HG03039 (cell line): ENCODE results near the gene KIFC3.
"Not testable (repeated sequence)": the region's sequence is repeated elsewhere in the genome, so short reads cannot be mapped to it uniquely, and the experiment has no call there.

Source experiments
- ATAC-seq: cut with Tn5 transposase; IDR thresholded peaks from one replicate; pipeline ENCODE4 v1.9.1; 2021; ENCODE audit warnings: mild to moderate bottlenecking, moderate library complexity; ENCODE audit not compliant: unreplicated experiment

The KIFC3 gene

DNA sequence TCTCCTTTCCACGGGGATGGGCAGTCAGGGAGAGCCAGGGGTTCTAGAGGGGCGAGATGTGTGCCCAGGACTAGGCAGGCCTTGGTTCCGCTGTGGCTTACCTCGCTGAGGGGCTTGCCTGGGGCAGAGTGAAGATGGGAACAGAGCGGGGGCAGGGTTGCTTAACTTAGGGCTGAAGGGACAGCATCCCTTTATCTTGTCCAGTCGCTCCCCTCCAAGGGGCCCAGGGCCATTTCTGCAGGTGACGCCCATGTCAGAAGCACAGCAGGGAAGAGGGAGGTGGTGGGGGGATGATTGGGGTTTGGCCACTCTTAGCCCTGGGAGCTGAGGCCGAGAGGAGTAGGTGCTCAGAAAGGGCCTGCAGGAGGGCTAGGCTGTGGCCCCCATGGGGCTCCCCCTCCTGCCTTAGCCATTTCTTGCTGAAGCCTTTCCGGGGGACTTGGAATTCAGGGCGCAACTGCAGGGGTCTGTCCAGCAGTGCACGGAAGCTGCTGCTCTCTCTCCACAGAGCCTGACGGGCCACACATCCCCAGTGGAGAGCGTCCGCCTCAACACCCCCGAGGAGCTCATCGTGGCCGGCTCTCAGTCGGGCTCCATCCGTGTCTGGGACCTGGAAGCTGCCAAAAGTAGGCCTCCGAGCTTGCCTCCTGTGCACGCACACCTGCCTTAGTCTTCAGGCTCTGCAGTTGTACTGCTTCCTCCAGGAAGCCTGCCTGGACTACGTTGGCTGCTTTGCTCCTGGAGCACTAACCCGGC, 58.2 kb downstream of the KIFC3 start:
- no peak for ATAC-seq

DNA sequence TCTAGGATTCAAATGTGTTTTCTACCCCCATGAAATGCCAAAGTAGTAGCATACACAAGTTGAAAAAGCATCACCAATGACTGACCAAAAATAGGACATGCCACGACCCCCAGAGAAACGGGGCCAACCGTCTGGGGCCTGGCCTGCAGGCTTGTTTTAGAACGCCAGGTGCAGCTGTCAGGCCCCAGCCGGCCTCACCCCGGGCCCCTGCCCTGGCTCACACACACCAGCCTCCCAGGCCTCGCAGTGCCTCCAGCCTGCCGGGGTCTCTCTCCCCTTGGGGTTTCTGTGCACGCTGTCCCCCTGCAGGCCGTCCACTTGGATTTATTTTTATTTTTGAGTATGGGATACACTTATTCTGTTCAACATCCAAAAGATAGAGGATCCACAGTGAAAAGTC, 58.8 kb downstream of the KIFC3 start:
- ATAC-seq, result no peak

GRCh38 chr16:57742543-57742942, 59.7 kb downstream of the KIFC3 start:
- no peak for ATAC-seq

DNA sequence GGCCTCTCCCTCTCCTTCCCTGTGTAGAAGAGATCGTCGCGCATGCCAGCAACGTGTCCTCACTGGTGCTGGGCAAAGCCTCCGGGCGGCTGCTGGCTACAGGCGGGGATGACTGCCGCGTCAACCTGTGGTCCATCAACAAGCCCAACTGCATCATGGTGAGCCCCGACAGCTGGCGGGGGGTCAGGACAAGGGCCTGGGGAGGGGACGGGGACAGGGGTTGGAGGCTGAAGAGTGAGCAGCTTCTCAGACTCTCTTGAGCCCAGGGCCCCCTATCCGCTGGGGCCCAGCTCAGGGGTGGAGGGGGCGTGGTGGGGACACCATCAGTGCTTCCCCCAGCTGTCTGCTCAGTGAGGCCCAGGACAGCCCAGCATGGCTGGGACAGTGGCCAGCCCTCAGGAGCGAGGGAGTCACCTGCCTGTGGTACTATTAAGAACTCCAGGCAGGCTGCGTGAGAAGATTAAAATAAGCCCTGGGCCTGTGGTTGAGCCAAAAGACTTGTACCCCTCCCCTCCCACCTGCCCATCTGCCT, 60.6 kb downstream of the KIFC3 start:
- ATAC-seq, result no peak

DNA sequence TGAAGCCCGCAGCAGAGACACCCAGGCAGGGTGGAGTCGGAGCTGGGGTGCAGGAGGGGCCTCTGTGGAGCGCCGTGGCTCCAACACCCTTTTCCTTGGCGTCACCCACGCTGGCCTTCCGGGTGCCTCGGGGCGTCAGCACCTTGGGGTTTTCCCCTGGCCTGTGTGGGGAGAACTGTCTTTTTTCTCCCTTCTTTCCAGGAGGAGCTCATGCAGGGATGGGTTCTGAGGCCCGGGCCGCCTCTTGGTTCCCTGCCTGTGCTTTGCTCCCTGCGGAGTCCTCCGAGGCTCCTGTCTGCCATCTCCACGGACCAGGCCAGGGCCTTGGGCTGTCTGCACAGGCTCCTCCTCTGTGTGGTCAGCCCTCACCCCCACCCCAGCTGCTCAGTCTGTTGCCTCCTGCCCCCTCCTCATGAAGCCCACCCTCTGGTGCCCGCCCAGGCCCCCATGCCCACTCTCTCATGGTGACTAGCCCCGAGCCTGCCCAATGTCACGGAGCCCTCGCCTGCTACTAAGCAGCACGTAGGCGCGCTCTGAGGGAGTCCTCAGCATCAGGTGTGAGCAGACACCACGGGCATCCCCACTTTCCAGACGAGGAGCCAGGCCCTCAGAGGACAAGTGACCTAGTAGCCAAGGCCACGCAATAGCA, 61.7 kb downstream of the KIFC3 start:
- no peak for ATAC-seq

DNA sequence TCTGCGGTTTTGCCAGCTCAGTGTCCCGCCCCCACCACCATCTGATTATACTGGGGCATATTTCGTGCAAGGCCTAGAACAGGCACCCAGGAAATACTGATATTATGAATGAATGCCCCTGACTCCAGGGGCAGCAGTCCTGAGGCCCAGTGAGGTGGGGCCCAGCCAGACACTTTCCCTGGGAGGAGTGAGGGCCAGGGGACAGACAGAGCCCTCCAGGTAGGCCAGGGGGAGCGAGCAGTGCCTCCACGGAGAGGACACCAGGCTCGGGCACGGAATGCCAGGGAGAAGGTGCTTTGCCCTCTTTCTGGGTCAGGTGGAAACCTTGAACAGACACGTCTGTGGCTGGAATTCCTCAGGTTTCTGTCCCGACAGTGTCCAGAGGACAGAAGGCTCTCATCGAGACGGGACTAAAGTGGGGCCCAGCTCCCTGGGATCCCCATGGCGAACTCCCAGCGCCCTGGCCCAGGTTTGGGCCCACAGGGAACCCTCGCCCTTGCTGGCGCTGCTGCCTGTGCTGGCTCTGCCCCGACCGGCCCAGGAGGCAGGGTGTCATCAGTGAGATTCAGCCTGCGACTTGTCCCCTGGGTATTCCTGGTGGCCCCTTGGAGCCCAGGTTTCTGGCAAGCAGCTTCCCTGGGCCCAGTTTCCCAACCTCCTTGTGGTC, 62.4 kb downstream of the KIFC3 start:
- no peak for ATAC-seq

- ATAC-seq, result no peak
Measured at GRCh38 chr16:57738844-57739243, 63.4 kb downstream of the KIFC3 start.

DNA sequence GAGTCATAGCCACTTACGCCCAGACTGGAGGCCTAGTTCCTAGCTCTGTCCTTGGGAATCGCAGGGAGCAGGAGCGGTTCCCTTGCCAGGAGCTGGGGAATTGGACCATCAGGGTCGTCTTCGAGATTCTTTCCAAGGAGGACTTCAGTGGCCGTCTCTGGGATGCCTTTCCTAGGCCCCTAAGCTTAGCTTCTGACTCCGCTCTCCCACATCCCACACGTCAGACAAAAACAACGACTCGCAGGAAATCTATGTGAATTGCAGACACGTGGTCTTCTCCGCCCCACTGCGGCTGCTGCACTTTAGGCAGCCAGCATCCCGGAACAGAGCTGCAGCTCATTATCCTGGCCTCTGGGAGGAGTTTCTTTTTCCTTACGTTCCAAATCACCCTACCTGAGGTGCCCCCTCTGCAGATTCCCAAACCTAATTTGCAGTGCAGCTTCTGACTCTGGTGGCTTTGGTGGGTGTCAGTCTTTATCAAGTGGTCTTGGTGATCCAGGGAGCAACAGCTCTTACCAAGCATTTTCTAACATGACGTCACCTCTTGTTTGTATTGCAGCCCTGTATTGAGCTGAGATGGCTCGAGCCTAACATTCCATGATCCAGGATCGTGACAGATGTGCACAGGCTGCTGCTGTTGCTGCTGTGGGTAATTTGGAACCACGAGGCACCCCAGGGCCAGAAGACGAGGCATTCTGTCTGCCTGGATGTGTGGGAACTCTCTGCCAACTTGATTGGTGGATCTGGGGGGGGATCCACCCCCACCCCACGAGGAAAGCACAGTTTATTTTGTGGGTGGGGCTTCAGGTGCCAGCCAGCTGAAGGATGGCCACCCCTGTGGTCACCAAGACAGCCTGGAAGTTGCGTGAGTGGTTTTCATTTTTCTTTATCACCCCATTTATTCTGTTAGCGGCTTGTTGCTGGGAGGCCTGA, 65.6 kb downstream of the KIFC3 start:
- no peak for ATAC-seq

DNA sequence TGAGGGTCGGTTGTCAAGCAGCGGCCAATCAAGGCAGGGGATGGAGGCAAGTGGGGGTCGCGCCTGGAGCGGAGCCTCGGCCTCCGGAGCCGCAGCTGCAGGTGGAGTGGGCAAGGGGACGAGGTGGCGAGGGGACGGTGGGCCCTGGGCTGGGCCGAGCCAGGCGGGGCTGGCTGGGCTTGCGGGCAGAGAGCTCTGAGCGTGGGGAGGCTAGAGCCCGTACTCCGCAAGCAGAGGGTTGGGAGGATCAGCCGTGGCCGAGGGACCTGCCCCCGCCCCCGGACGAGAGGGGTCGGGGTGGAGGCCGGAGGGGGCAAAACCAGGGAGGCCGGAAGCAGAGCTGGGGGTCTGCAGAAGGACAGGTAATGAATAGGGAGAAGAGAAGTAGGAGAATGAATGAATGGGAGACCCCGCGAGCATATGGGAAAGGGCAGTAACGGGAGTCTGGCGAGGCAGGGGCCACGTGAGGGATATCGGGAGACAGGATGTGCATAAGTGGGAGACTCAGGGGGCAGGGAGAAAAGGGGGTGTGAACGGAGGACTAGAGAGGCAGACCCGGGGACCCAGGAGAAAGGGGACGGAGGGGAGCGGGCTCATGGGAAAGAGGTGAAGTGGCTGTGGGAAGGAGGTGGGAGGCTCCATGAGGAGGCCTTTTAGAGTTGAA, 66.4 kb downstream of the KIFC3 start, which contains the start of gene KATNB1:
KATNB1 (plus strand) TSS at position 16 of the 664 bp plus-strand sequence. CDS start 1,474 bp downstream, outside the sequence.
- ATAC-seq, result no peak

DNA sequence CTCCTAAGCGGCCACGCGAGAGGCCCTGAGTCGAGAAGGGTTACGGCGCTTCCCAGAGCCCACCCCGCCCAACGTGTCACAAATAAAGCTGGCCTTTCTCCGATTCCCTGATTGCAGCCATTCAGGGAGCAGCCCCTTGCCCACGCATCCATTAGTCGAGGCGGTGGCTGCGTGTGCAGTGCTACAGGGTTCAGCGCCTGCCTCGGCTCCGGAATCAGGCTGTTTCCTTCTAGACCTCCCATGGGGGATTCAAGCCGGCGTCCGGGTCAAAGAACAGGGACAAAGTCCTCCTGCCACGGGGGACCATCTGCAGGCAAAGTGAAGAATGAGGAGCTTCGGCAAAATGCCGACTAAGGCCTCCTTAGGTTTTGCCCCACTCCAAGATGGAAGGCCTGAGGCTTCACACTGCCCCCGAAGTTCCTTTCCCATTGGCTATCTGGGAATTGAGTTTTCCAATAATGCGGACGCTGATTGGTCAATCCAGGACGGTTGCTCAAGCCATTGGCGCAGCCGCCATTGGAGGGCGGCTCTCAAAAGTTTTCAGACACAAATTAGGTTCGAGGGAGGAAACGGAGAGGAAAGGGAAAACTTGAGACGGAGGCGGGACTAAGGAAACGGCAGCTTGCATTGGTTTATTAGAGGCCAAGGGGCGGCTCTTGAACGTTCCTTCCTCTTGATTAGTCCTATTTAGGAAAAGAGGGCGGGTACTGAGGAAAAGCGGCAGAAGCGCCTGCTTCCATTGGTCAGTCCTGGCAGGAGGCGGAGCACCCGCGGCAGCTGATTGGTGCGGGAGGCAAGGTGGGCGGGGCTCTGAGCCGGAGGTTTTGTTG, 67.2 kb downstream of the KIFC3 start:
- ATAC-seq, result peak; percentile 89

DNA sequence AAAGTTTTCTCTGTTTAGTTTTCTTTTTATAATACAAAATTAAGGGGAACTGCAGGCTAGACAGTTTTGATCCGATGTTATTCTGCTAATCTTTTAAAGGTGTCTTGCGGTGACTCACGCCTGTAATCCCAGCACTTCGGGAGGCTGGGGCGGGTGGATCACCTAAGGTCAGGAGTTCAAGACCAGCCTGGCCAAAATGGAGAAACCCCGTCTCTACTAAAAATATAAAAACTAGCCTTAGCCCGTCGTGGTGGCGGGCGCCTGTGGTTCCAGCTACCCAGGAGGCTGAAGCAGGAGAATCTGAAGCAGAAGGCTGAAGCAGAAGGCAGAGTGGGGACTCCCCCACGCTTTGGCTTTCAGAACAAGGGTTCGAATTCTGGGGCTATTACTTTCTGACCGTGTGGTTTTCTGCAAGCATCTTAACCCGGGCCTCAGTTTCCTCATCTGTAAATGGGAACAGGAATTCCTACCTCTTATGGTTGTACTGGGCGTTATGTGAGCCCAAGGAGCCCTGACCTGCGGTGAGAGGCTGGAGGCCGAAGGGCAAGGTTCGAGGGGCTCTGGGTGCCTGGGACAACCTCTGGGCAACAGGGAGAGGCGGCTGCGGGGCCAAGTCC, 67.9 kb downstream of the KIFC3 start:
- ATAC-seq, result no peak

DNA sequence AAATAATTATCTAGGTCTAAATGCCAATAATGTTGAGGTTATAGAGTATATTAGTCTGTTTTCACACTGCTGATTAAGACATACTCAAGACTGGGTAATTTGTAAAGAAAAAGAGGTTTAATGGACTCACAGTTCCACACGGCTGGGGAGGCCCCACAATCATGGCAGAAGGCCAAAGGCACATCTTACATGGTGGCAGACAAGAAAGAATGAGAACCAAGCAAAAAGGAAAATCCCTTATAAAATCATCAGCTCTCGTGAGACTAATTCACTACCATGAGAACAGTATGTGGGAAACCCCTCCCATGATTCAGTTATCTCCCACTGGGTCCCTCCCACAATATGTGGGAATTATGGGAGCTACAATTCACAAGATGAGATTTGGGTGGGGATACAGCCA, 69.6 kb downstream of the KIFC3 start:
- no peak for ATAC-seq

- no peak for ATAC-seq
Measured at GRCh38 chr16:57732037-57732436, 70.3 kb downstream of the KIFC3 start.

DNA sequence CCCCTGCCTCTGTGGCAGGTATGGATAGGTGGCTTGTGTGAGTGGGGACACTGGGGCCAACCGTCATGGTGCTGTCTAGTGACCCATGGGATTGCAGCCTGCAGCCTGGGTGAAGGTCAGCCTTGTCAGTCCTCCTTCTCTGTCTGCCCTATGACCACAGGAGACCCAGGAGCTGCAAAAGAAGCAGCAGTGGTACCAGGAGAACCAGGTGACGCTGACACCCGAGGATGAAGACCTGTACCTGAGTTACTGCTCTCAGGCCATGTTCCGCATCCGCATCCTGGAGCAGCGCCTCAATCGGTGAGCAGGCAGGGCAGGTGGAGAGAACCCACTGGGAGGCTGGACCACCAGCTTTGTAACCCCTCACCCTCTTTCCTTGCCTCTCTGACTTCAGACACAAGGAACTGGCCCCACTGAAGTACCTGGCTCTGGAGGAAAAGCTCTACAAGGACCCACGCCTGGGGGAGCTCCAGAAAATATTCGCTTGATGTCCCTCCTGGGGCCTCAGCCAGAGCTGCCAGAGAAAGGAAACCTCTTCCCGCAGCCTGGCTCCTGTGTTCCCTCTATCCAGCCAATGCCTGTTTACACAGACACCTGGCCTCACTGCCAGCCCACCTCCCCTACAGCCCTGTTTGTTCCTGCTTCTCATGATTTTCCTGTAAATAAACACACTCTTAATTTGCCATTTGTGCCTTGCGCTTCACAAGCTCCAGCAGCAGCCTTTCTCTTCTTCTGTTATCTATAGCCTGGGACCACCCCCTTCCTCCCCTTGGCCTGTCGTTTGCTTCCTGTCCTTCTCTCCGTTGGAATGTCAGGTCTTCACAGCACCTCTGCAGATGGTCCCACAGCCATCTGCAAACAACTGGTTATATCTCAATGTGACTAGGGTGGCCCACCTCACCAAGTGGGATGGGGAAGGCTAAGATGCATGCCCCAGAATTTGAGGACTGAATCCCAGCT, 71.2 kb downstream of the KIFC3 start:
- ATAC-seq, result no peak

DNA sequence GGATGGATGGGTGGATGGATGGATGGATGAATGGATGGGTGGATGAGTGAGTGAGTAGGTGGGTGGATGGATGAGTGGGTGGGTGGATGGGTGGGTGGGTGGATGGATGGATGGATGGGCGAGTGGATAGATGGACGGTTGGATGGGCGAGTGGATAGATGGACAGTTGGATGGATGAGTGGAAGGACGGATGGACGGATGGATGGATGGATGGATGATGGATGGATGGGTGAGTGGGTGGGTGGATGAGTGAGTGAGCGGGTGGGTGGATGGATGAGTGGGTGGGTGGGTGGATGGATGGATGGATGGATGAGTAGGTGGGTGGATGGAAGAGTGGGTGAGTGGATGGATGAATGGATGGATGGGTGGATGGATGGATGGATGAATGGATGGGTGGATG, 72.4 kb downstream of the KIFC3 start:
- ATAC-seq, result not testable (repeated sequence)

GRCh38 chr16:57729182-57729484, 73.2 kb downstream of the KIFC3 start:
- ATAC-seq, result no peak

DNA sequence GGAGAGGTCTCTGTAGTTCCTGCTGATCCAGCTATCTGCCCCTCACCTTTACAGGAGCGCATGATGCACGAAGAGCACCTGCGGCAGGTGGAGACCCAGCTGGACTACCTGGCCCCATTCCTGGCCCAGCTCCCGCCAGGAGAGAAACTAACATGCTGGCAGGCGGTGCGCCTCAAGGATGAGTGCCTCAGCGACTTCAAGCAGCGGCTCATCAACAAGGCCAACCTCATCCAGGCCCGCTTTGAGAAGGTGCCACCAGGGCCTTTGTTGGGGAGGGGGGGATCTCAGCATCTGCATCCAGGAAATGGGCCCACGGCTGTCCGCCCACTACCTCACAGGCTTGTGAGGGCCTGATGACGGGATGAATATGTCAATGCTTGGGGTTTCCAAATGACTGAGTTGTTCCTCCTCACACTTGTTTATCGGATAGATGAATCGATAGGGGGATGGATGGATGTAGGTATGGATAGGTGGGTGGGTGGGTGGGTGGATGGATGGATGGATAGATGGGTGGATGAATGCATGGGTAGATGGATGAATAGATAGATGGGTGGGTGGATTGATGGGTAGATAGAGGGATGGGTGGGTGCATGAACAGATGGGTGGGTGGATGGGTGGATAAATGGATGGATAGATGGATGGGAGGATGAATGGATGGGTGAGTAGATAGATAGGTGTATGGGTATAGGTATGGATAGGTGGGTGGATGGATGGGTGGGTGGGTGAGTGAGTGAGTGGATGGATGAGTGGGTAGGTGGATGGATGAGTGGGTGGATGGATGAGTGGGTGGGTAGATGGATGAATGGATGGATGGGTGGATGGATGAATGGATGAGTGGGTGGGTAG, 73.7 kb downstream of the KIFC3 start:
- no peak for ATAC-seq
